ENCODE data around the gene B3GLCT. TPM values are rescaled to one million over a fixed set of nuclear protein-coding genes. Genes with fewer than 3 reads are reported as not detected.

The B3GLCT gene
- total and polyA plus RNA-seq, 2 of the 13 experiments (the other 11 are each of a cell fraction or from before 2014, with no cell fraction given) = 2.0 to 7.1 TPM

GRCh38 chr13:31208559-31209122, 8.9 kb downstream of the B3GLCT start:
- FAIRE-seq = no peak
- in situ Hi-C loops (cut with HindIII; ENCODE audit: extremely low pct_ligation_motif_present, low pct_unique_long_range_greater_than_20kb) = no loop called here

More at GRCh38 chr13:31208559-31209122, 8.9 kb downstream of the B3GLCT start:
- H3K4me1 ChIP-seq (ENCODE audit: insufficient read depth, low read length) = peaks cover 24% of the 10 kb centered on the region
- no peak overlapping the region for H2AFZ ChIP-seq (ENCODE audit: low read length)
- H3K4me3 ChIP-seq (replicated peaks in 1 of 3; ENCODE audit: insufficient read depth in 1 of 3, low read depth in 2 of 3, low read length in 3 of 3) = no peak overlapping the region
- no peak overlapping the region for H3K9ac ChIP-seq (ENCODE audit: insufficient read depth, low read depth, low read length)
- no peak overlapping the region for H3K4me2 ChIP-seq (ENCODE audit: low read depth, low read length)
- H3K36me3 ChIP-seq (replicated peaks in 1 of 2; ENCODE audit: control insufficient read depth in 1 of 2, insufficient read depth in 2 of 2, low read length in 2 of 2) = no peaks in the 10 kb centered on the region
- 69% methylated on average over 12 of the region's 12 CpGs for WGBS (ENCODE audit: low lambda C conversion rate)
- CTCF ChIA-PET (ENCODE audit: low intra/inter-chr PET ratio, low total read pairs) = no interaction called here
- DNase-seq (ENCODE audit: low spot score) = no peak
- H3K79me2 ChIP-seq (ENCODE audit: insufficient read depth, low read length) = no peaks in the 10 kb centered on the region
- no peaks in the 10 kb centered on the region for H3K9me3 ChIP-seq (ENCODE audit: low read length)
- no peak for ATAC-seq
- POLR2A ChIA-PET = no interaction called here
- H4K20me1 ChIP-seq (ENCODE audit: insufficient read depth, low read length) = no peaks in the 10 kb centered on the region
- TF ChIP-seq FOSL2 (CRISPR knock-in tag; IDR thresholded peaks at IDR 0.05) = no peak
- TF ChIP-seq ZNF839 (CRISPR knock-in tag; IDR thresholded peaks at IDR 0.05; ENCODE audit: borderline replicate concordance) = no peak
- no peak for TF ChIP-seq FOXM1 (CRISPR knock-in tag; IDR thresholded peaks at IDR 0.05)
- no peak for TF ChIP-seq SRY (CRISPR knock-in tag; IDR thresholded peaks at IDR 0.05)
- TF ChIP-seq ZNF746 (CRISPR knock-in tag; IDR thresholded peaks at IDR 0.05) = no peak
- TF ChIP-seq RARA (CRISPR knock-in tag; IDR thresholded peaks at IDR 0.05) = no peak
- no peak for TF ChIP-seq HBP1 (CRISPR knock-in tag; IDR thresholded peaks at IDR 0.05; ENCODE audit: low read depth)
- no peak for TF ChIP-seq ZBTB3 (CRISPR knock-in tag; IDR thresholded peaks at IDR 0.05; ENCODE audit: borderline replicate concordance, low read depth)
- no peak for TF ChIP-seq TOE1 (CRISPR knock-in tag; IDR thresholded peaks at IDR 0.05)
- TF ChIP-seq NFE2L1 (CRISPR knock-in tag; IDR thresholded peaks at IDR 0.05; ENCODE audit: borderline replicate concordance) = no peak
- intact Hi-C loops (cut with micrococcal nuclease; ENCODE audit: unreplicated experiment) = no loop called here
- no peak overlapping the region for H3K27ac ChIP-seq (ENCODE audit: extremely low read length, insufficient read depth, low read length)
- no TSS peak for BruUV-seq (replicated peaks)
- H3K27me3 ChIP-seq (ENCODE audit: control insufficient read depth in 1 of 2, insufficient read depth in 2 of 2, low read length in 2 of 2) = no peaks in the 10 kb centered on the region
